Daoy (cell line): ENCODE measurements around the gene TRMT10B. TPM values are rescaled to one million over a fixed set of nuclear protein-coding genes. Genes with fewer than 3 reads are reported as not detected.

ENCODE experiments used
- DNase-seq: peaks from one replicate; pipeline ENCODE4 v3.0.0-alpha.2; 2015; ENCODE audit warnings: low read depth
- total RNA-seq: library from RNA; depleted of rRNA; stranded (reverse); fragments of >200 nt; shearing (Covaris generic); gene quantifications from 2 replicates; pipeline ENCODE4 v1.2.3, GENCODE V29; 2014; rRNA removed

Gene TRMT10B
- 2.5 and 4.1 TPM in 2 replicates for total RNA-seq

- peak; percentile 82 for DNase-seq
Measured at GRCh38 chr9:37753489-37754190, at the start of gene TRMT10B. Gene TRMT10B (plus strand): TSS chr9:37753805. CDS start chr9:37761932, 8,127 bp downstream.

GRCh38 chr9:37705787-37706186, 47.8 kb upstream of the TRMT10B start:
- DNase-seq: no peak

- peak; percentile 20 for DNase-seq
Measured at GRCh38 chr9:37706290-37706689, 47.3 kb upstream of the TRMT10B start.

GRCh38 chr9:37707748-37708147, 45.9 kb upstream of the TRMT10B start:
- no peak for DNase-seq

- DNase-seq: no peak
Measured at GRCh38 chr9:37710046-37710445, 43.6 kb upstream of the TRMT10B start.

- DNase-seq: no peak
Measured at GRCh38 chr9:37715260-37715659, 38.3 kb upstream of the TRMT10B start.

- no peak for DNase-seq
Measured at GRCh38 chr9:37715991-37716505, 37.6 kb upstream of the TRMT10B start.

GRCh38 chr9:37719526-37719925, 34.1 kb upstream of the TRMT10B start:
- DNase-seq: no peak

GRCh38 chr9:37727013-37727412, 26.6 kb upstream of the TRMT10B start:
- no peak for DNase-seq

- DNase-seq: no peak
Measured at GRCh38 chr9:37729499-37729898, 24.1 kb upstream of the TRMT10B start.

GRCh38 chr9:37730256-37730655, 23.3 kb upstream of the TRMT10B start:
- no peak for DNase-seq

- DNase-seq: no peak
Measured at GRCh38 chr9:37730839-37731238, 22.8 kb upstream of the TRMT10B start.

- DNase-seq: no peak
Measured at GRCh38 chr9:37732086-37732741, 21.4 kb upstream of the TRMT10B start.

GRCh38 chr9:37732952-37733351, 20.7 kb upstream of the TRMT10B start:
- DNase-seq: no peak

GRCh38 chr9:37739222-37739621, 14.4 kb upstream of the TRMT10B start:
- DNase-seq: no peak

- no peak for DNase-seq
Measured at GRCh38 chr9:37740128-37740527, 13.5 kb upstream of the TRMT10B start.

GRCh38 chr9:37740631-37741328, 12.8 kb upstream of the TRMT10B start:
- DNase-seq: no peak

GRCh38 chr9:37745970-37746369, 7.6 kb upstream of the TRMT10B start:
- DNase-seq: no peak

GRCh38 chr9:37746448-37747270, 6.9 kb upstream of the TRMT10B start:
- peak; percentile 41 for DNase-seq

- peak; percentile 72 for DNase-seq
Measured at GRCh38 chr9:37747271-37747753, 6.3 kb upstream of the TRMT10B start.

GRCh38 chr9:37749129-37749528, 4.5 kb upstream of the TRMT10B start:
- no peak for DNase-seq
